ENCODE data around the gene LRIT2. TPM values are rescaled to one million over a fixed set of nuclear protein-coding genes. Genes with fewer than 3 reads are reported as not detected.

Gene LRIT2
- total RNA-seq, 1 experiment from 2014 or later, result not detected

GRCh38 chr10:84241185-84241790 lies 15.9 kb upstream of the LRIT2 start, which contains the start of gene LRIT1:
LRIT1 (minus strand) TSS chr10:84241546; CDS start chr10:84241439, 107 bp downstream.
- intact Hi-C loops (cut with micrococcal nuclease), result no loop called here
- Mint-ChIP-seq H3K4me1 (ENCODE audit: insufficient read depth, unreplicated experiment) (no peaks in the 10 kb centered on the region), H3K4me3 (ENCODE audit: unreplicated experiment) (no peak within 1 kb of the TSS), H3K9me3 (ENCODE audit: unreplicated experiment) (no peaks in the 10 kb centered on the region), H3K36me3 (ENCODE audit: insufficient read depth, unreplicated experiment) (no peaks in the 10 kb centered on the region), H3K27ac (ENCODE audit: low read depth, unreplicated experiment) (no peak within 1 kb of the TSS), H3K27me3 (ENCODE audit: insufficient read depth, unreplicated experiment) (peaks cover 17% of the 10 kb centered on the region)
- no TSS peak for BruUV-seq (replicated peaks)
- ChIA-PET POLR2A (no interaction called here), CTCF (no interaction called here)
- TF ChIP-seq CTCF (IDR thresholded peaks at IDR 0.05; ENCODE audit: unreplicated experiment), result no peak
- DNase-seq (ENCODE audit: unreplicated experiment), result no peak

DNA sequence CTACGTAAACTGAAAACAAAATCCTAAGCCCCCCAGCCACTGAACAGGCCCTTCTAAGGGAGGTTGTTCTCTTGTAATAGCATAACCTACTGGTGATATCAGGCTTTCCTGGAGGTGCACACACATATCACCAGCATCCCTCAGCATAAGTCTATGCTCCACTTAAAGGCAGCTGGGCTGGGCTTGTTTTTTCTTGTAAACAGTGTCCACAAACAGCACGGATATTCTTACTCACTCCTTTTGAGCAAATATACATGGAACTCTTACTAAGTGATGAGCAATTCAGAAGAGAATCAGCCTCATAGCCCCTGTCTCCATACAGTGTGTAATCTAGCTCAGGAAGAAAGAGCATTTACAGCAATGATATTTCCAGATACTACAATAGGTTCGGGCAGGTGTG lies 13.6 kb upstream of the LRIT2 start:
- no peaks in the 10 kb centered on the region for H3K4me1 Mint-ChIP-seq (ENCODE audit: insufficient read depth, unreplicated experiment)
- BruUV-seq (replicated peaks), result no TSS peak
- no peak for DNase-seq (ENCODE audit: unreplicated experiment)
- no peaks in the 10 kb centered on the region for H3K36me3 Mint-ChIP-seq (ENCODE audit: insufficient read depth, unreplicated experiment)
- POLR2A ChIA-PET, result interaction anchor here (0.7 kb wide), 1 partner anchor 833 kb away, joined by 4 read pairs; no protein-coding TSS in a partner anchor
- no peaks in the 10 kb centered on the region for H3K9me3 Mint-ChIP-seq (ENCODE audit: unreplicated experiment)
- no peak overlapping the region for H3K4me3 Mint-ChIP-seq (ENCODE audit: unreplicated experiment)
- CTCF ChIA-PET, result no interaction called here
- H3K27me3 Mint-ChIP-seq (ENCODE audit: insufficient read depth, unreplicated experiment), result peaks cover 17% of the 10 kb centered on the region
- no peak for TF ChIP-seq CTCF (IDR thresholded peaks at IDR 0.05; ENCODE audit: unreplicated experiment)
- intact Hi-C loops (cut with micrococcal nuclease), result no loop called here
- H3K27ac Mint-ChIP-seq (ENCODE audit: low read depth, unreplicated experiment), result no peak overlapping the region

DNA sequence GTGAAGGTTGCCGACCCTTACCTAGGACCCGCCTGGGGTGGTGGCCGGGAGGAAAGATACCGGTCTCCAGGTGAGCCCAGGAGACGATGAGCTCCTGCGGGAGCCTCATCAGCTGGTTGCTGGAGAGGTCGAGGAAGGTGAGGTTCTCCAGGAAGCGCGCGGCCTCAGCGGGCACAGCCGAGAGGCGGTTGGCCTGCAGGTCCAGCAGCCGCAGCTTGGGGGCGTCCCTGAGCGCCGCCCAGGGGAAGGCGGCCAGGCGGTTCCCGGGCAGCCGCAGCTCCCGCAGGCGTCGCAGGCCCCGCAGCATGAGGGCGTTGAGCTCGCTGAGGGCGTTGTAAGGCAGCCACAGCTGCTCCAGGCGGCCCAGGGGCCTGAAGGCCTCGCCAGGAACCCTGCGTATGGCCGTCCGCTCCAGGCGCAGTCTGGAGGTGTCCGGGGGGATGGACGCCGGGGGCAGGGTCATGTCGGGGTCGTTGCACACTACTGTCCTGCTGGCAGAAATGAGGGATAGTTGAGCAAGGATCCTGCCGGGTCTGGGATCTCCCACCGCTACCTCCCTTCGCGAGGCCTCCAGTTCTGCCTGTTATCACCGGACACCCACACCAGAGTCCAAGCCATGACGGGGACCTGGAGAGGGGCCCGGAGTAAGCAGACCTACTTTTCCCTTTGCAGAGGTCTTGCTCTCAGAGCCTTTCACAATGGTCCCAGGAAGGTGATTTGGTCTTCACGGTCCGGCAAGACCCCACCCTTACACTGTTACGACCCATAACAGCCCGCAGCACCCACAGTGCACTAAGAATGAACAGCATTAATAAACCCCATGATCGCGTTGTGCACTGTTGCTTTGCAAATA lies 12.1 kb upstream of the LRIT2 start:
- TF ChIP-seq CTCF (IDR thresholded peaks at IDR 0.05; ENCODE audit: unreplicated experiment), result no peak
- H3K36me3 Mint-ChIP-seq (ENCODE audit: insufficient read depth, unreplicated experiment), result no peaks in the 10 kb centered on the region
- H3K4me1 Mint-ChIP-seq (ENCODE audit: insufficient read depth, unreplicated experiment), result no peaks in the 10 kb centered on the region
- intact Hi-C loops (cut with micrococcal nuclease), result no loop called here
- no peaks in the 10 kb centered on the region for H3K9me3 Mint-ChIP-seq (ENCODE audit: unreplicated experiment)
- H3K27me3 Mint-ChIP-seq (ENCODE audit: insufficient read depth, unreplicated experiment), result peaks cover 17% of the 10 kb centered on the region
- DNase-seq (ENCODE audit: unreplicated experiment), result no peak
- no peak overlapping the region for H3K4me3 Mint-ChIP-seq (ENCODE audit: unreplicated experiment)
- BruUV-seq (replicated peaks), result no TSS peak
- CTCF ChIA-PET, result interaction anchor here (0.7 to 0.9 kb wide), 3 partner anchors 23 to 193 kb away, joined by 3 to 4 read pairs (median 4); no protein-coding TSS in a partner anchor
- POLR2A ChIA-PET, result no interaction called here
- no peak overlapping the region for H3K27ac Mint-ChIP-seq (ENCODE audit: low read depth, unreplicated experiment)

DNA sequence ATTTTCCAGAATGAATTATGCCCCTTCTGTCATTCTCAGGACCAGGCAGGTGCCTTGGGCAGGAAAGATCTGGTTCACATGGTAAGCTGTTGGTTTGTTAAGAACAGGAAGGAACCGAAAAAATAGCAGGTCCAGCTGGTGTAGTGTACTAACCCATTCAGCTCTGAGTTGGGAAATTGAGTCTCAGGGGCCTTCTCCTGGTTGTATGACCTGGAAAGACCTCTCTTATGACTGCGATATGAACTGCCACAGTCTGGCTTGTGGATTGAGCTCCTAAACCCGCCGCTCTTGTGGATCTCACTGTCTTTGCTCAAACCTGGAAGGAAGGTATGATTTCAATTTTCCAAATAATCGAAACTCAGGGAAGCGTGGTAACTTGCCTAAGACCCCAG lies 11.5 kb upstream of the LRIT2 start:
- H3K4me3 Mint-ChIP-seq (ENCODE audit: unreplicated experiment), result no peak overlapping the region
- POLR2A ChIA-PET, result interaction anchor here (0.6 kb wide), 1 partner anchor 73 kb away, joined by 3 read pairs; no protein-coding TSS in a partner anchor
- peaks cover 17% of the 10 kb centered on the region for H3K27me3 Mint-ChIP-seq (ENCODE audit: insufficient read depth, unreplicated experiment)
- CTCF ChIA-PET, result interaction anchor here (0.6 to 0.9 kb wide), 4 partner anchors 22 to 194 kb away, joined by 3 to 4 read pairs (median 4); no protein-coding TSS in a partner anchor
- no peak for DNase-seq (ENCODE audit: unreplicated experiment)
- no peak overlapping the region for H3K27ac Mint-ChIP-seq (ENCODE audit: low read depth, unreplicated experiment)
- BruUV-seq (replicated peaks), result no TSS peak
- no peaks in the 10 kb centered on the region for H3K9me3 Mint-ChIP-seq (ENCODE audit: unreplicated experiment)
- intact Hi-C loops (cut with micrococcal nuclease), result no loop called here
- TF ChIP-seq CTCF (IDR thresholded peaks at IDR 0.05; ENCODE audit: unreplicated experiment), result no peak
- H3K36me3 Mint-ChIP-seq (ENCODE audit: insufficient read depth, unreplicated experiment), result no peaks in the 10 kb centered on the region
- H3K4me1 Mint-ChIP-seq (ENCODE audit: insufficient read depth, unreplicated experiment), result no peaks in the 10 kb centered on the region

Measured in MCF 10A (cell line).